K562 (cell line): Measurements from ENCODE around the gene FUT8.

Source experiments
- E2F8 ChIP-seq: fragments of 450-650 bp; IDR thresholded peaks from 2 replicates; pipeline ENCODE4 v1.7.1; 2018; ENCODE audit warnings: mild to moderate bottlenecking, low read depth; ENCODE audit not compliant: partially characterized antibody
- EP300 ChIP-seq: IDR thresholded peaks from 2 replicates; pipeline ENCODE4 v1.6.1; 2012; ENCODE audit warnings: low read length, improper control_type of control experiment
- FOXA1 ChIP-seq: fragments of 450-650 bp; IDR thresholded peaks from 2 replicates; pipeline ENCODE4 v1.6.1; 2016; ENCODE audit warnings: mild to moderate bottlenecking, borderline replicate concordance
- HNRNPUL1 ChIP-seq: fragments of 200-400 bp; formaldehyde crosslinking; IDR thresholded peaks from 2 replicates; pipeline ENCODE4 v1.6.1; 2017; ENCODE audit warnings: low read length
- PHF8 ChIP-seq: fragments of 200-600 bp; sonication (generic); IDR thresholded peaks from 2 replicates; pipeline ENCODE4 v1.6.1; 2012; ENCODE audit warnings: mixed run types, mild to moderate bottlenecking, inconsistent platforms, low read length, moderate library complexity, borderline replicate concordance
- RFX5 ChIP-seq: IDR thresholded peaks from 2 replicates; pipeline ENCODE4 v1.6.1; 2011; ENCODE audit warnings: low read depth, mild to moderate bottlenecking, improper control_type of control experiment, low read length
- SNAPC5 ChIP-seq: fragments of 250-450 bp; sonication (Bioruptor Pico); IDR thresholded peaks from 2 replicates; pipeline ENCODE4 v1.8.0; 2021; ENCODE audit warnings: moderate library complexity, mild to moderate bottlenecking, inconsistent platforms
- ZFP1 ChIP-seq: fragments of 450-650 bp; formaldehyde crosslinking; IDR thresholded peaks from 2 replicates; pipeline ENCODE4 v1.4.0; 2020; ENCODE audit warnings: mild to moderate bottlenecking, mixed read lengths
- ZNF124 ChIP-seq: sonication (generic); formaldehyde crosslinking; IDR thresholded peaks from 2 replicates; pipeline ENCODE4 v1.8.1; 2022; ENCODE audit warnings: missing genetic modification reagents
- ZNF324 ChIP-seq: fragments of 250-450 bp; sonication (Bioruptor Pico); IDR thresholded peaks from 2 replicates; pipeline ENCODE4 v1.4.0; 2020; ENCODE audit warnings: mild to moderate bottlenecking
- TF ChIP-seq, protein P1 (sequence below): fragments of 150-350 bp; conservative IDR thresholded peaks from 2 replicates; pipeline ENCODE4 v1.6.1; 2014; ENCODE audit warnings: low read length
- TF ChIP-seq, protein P2 (sequence below), 2 experiments: fragments of 450-650 bp; formaldehyde crosslinking in 1 of 2; IDR thresholded peaks; 2 replicates each; pipeline versions ENCODE4 v1.4.0 to v1.6.1; 2014 to 2020; ENCODE audit warnings: mild to moderate bottlenecking in 2 of 2, borderline replicate concordance in 1 of 2, low read depth in 1 of 2
- TF ChIP-seq, protein P3 (sequence below), 3 experiments: IDR thresholded peaks in 2 of 3; conservative IDR thresholded peaks in 1 of 3; 2 replicates each; pipeline ENCODE4 v1.5.1; 2011 to 2012; ENCODE audit warnings: low read length in 3 of 3, mild to moderate bottlenecking in 3 of 3, control low read depth in 2 of 3, improper control_type of control experiment in 1 of 3, inconsistent platforms in 1 of 3, low read depth in 1 of 3, mixed read lengths in 1 of 3, moderate library complexity in 1 of 3; ENCODE audit not compliant: insufficient read depth in 2 of 3

DNA sequence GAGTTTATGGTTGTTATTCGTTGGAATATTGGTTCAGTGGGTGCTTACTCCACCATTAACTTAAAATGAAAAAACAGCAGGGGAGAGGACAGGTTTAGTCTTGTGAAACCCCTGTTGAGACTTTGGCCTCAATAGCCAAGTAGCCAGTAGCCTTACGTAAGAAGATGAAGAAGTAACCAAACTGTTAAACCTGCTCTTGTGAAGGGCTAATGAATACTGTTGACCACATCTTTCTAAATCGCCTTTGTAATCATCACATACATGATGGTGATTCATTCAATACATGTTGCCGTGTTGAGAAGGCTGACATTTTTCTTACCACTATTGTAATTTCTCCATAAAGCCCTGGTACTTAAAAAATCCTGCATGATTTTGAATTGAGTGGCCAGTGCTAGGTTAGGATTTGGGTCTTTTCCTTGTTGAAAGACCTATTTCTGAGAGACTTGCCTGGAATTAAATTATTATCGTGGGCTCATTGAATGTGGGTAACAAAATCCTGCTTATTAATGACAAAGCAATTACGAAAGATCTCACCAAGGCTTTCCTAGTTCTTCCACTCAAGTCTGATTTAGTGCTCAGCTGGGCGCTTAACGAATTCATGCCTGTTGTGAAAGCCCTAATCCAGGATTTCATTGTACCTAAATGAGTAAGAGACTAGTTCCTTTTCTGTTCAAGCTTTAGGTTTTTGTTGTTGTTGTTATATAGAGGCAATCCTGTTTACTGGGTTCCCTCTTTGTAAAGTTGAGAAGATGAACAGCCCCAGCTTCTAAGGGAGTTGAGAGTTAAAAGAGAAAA is 333.1 kb downstream of the FUT8 start:
- no peak for TF ChIP-seq EP300
- TF ChIP-seq RFX5: no peak
- no peak for TF ChIP-seq ZNF124 (CRISPR knock-in tag)
- TF ChIP-seq, protein P1, sequence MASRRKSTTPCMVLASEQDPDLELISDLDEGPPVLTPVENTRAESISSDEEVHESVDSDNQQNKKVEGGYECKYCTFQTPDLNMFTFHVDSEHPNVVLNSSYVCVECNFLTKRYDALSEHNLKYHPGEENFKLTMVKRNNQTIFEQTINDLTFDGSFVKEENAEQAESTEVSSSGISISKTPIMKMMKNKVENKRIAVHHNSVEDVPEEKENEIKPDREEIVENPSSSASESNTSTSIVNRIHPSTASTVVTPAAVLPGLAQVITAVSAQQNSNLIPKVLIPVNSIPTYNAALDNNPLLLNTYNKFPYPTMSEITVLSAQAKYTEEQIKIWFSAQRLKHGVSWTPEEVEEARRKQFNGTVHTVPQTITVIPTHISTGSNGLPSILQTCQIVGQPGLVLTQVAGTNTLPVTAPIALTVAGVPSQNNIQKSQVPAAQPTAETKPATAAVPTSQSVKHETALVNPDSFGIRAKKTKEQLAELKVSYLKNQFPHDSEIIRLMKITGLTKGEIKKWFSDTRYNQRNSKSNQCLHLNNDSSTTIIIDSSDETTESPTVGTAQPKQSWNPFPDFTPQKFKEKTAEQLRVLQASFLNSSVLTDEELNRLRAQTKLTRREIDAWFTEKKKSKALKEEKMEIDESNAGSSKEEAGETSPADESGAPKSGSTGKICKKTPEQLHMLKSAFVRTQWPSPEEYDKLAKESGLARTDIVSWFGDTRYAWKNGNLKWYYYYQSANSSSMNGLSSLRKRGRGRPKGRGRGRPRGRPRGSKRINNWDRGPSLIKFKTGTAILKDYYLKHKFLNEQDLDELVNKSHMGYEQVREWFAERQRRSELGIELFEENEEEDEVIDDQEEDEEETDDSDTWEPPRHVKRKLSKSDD: no peak
- no peak for TF ChIP-seq ZFP1 (CRISPR knock-in tag)
- TF ChIP-seq, protein P2, sequence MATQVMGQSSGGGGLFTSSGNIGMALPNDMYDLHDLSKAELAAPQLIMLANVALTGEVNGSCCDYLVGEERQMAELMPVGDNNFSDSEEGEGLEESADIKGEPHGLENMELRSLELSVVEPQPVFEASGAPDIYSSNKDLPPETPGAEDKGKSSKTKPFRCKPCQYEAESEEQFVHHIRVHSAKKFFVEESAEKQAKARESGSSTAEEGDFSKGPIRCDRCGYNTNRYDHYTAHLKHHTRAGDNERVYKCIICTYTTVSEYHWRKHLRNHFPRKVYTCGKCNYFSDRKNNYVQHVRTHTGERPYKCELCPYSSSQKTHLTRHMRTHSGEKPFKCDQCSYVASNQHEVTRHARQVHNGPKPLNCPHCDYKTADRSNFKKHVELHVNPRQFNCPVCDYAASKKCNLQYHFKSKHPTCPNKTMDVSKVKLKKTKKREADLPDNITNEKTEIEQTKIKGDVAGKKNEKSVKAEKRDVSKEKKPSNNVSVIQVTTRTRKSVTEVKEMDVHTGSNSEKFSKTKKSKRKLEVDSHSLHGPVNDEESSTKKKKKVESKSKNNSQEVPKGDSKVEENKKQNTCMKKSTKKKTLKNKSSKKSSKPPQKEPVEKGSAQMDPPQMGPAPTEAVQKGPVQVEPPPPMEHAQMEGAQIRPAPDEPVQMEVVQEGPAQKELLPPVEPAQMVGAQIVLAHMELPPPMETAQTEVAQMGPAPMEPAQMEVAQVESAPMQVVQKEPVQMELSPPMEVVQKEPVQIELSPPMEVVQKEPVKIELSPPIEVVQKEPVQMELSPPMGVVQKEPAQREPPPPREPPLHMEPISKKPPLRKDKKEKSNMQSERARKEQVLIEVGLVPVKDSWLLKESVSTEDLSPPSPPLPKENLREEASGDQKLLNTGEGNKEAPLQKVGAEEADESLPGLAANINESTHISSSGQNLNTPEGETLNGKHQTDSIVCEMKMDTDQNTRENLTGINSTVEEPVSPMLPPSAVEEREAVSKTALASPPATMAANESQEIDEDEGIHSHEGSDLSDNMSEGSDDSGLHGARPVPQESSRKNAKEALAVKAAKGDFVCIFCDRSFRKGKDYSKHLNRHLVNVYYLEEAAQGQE (IDR thresholded peaks at IDR 0.05; ENCODE audit: borderline replicate concordance): no peak
- TF ChIP-seq, protein P2 (CRISPR knock-in tag; IDR thresholded peaks at IDR 0.05; ENCODE audit: low read depth): no peak
- no peak for TF ChIP-seq FOXA1
- TF ChIP-seq SNAPC5: no peak
- TF ChIP-seq E2F8: no peak
- TF ChIP-seq ZNF324 (CRISPR knock-in tag): no peak
- TF ChIP-seq, protein P3, sequence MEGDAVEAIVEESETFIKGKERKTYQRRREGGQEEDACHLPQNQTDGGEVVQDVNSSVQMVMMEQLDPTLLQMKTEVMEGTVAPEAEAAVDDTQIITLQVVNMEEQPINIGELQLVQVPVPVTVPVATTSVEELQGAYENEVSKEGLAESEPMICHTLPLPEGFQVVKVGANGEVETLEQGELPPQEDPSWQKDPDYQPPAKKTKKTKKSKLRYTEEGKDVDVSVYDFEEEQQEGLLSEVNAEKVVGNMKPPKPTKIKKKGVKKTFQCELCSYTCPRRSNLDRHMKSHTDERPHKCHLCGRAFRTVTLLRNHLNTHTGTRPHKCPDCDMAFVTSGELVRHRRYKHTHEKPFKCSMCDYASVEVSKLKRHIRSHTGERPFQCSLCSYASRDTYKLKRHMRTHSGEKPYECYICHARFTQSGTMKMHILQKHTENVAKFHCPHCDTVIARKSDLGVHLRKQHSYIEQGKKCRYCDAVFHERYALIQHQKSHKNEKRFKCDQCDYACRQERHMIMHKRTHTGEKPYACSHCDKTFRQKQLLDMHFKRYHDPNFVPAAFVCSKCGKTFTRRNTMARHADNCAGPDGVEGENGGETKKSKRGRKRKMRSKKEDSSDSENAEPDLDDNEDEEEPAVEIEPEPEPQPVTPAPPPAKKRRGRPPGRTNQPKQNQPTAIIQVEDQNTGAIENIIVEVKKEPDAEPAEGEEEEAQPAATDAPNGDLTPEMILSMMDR (IDR thresholded peaks at IDR 0.05 in 2 of 3, conservative IDR thresholded peaks at IDR 0.05 in 1 of 3; ENCODE audit: insufficient read depth in 2 of 3, low read depth in 1 of 3, low read length in 3 of 3): no peak
- TF ChIP-seq HNRNPUL1: no peak
- TF ChIP-seq PHF8: no peak
